MM.1S (cell line): ENCODE measurements around the gene SUMO2.

Experiments
- DNase-seq: peaks from one replicate; pipeline ENCODE4 v3.0.0-alpha.2; 2015
- H2AFZ ChIP-seq: fragments of 300-600 bp; sonication (generic); 2 replicates; pipeline ENCODE4 v1.6.0; 2016; ENCODE audit warnings: antibody characterized with exemption, low read length
- H3F3A ChIP-seq: fragments of 300-600 bp; sonication (generic); 2 replicates; pipeline ENCODE4 v1.6.1; 2016; ENCODE audit warnings: mild to moderate bottlenecking, antibody characterized with exemption, low read length, moderate library complexity, mixed read lengths; ENCODE audit not compliant: insufficient read depth
- H3K27ac ChIP-seq: fragments of 300-600 bp; sonication (generic); 2 replicates; pipeline ENCODE4 v1.5.1; 2016; ENCODE audit warnings: mild to moderate bottlenecking, low read length
- H3K27me3 ChIP-seq: fragments of 300-600 bp; sonication (generic); replicated peaks from 2 replicates; pipeline ENCODE4 v1.6.0; 2016; ENCODE audit warnings: low read length; ENCODE audit not compliant: insufficient read depth
- H3K36me3 ChIP-seq: fragments of 300-600 bp; sonication (generic); replicated peaks from 2 replicates; pipeline ENCODE4 v1.6.1; 2016; ENCODE audit warnings: mild to moderate bottlenecking, low read length, mixed read lengths; ENCODE audit not compliant: insufficient read depth
- H3K4me1 ChIP-seq: fragments of 300-600 bp; sonication (generic); 2 replicates; pipeline ENCODE4 v1.6.1; 2016; ENCODE audit warnings: low read length, mixed read lengths
- H3K4me2 ChIP-seq: fragments of 300-600 bp; sonication (generic); 2 replicates; pipeline ENCODE4 v1.6.0; 2016; ENCODE audit warnings: low read depth, low read length
- H3K4me3 ChIP-seq: fragments of 300-600 bp; sonication (generic); 2 replicates; pipeline ENCODE4 v1.5.1; 2016; ENCODE audit warnings: low read length, mixed read lengths
- H3K79me2 ChIP-seq: fragments of 300-600 bp; sonication (generic); 2 replicates; pipeline ENCODE4 v1.6.1; 2016; ENCODE audit warnings: mixed run types, low read length, mixed read lengths
- H3K9ac ChIP-seq: fragments of 300-600 bp; sonication (generic); 2 replicates; pipeline ENCODE4 v1.6.1; 2016; ENCODE audit warnings: low read length, mixed read lengths
- H3K9me2 ChIP-seq: fragments of 300-600 bp; sonication (generic); replicated peaks from 2 replicates; pipeline ENCODE4 v1.6.1; 2016; ENCODE audit warnings: mild to moderate bottlenecking, low read length, mixed read lengths; ENCODE audit not compliant: insufficient read depth
- H3K9me3 ChIP-seq: fragments of 300-600 bp; sonication (generic); replicated peaks from 2 replicates; pipeline ENCODE4 v1.6.1; 2016; ENCODE audit warnings: mild to moderate bottlenecking, low read length, mixed read lengths; ENCODE audit not compliant: insufficient read depth
- H4K20me1 ChIP-seq: fragments of 300-600 bp; sonication (generic); 2 replicates; pipeline ENCODE4 v1.6.1; 2016; ENCODE audit warnings: mild to moderate bottlenecking, low read length, moderate library complexity, mixed read lengths; ENCODE audit not compliant: insufficient read depth
- CTCF ChIP-seq: fragments of 300-600 bp; sonication (generic); IDR thresholded peaks from 2 replicates; pipeline ENCODE4 v1.5.1; 2016; ENCODE audit warnings: antibody characterized with exemption, low read length, mixed read lengths
- EZH2 ChIP-seq: fragments of 300-600 bp; sonication (generic); optimal IDR thresholded peaks from 2 replicates; pipeline ENCODE3; 2017; ENCODE audit warnings: low read depth, mild to moderate bottlenecking, antibody characterized with exemption, low read length, mixed read lengths
- EZH2phosphoT487 ChIP-seq: fragments of 300-600 bp; sonication (generic); IDR thresholded peaks from 2 replicates; pipeline ENCODE4 v1.6.1; 2018; ENCODE audit warnings: antibody characterized with exemption, low read length

SUMO2 gene

GRCh38 chr17:75194879-75195278 lies 12.1 kb upstream of the SUMO2 start:
- DNase-seq = no peak
- Histone ChIP-seq H2AFZ (no peak overlapping the region), H3K4me1 (no peaks in the 10 kb centered on the region), H3K9ac (no peak overlapping the region), H3K27me3 (no peaks in the 10 kb centered on the region), H3F3A (no peaks in the 10 kb centered on the region), H3K27ac (no peak overlapping the region), H4K20me1 (no peaks in the 10 kb centered on the region), H3K9me3 (no peaks in the 10 kb centered on the region), H3K79me2 (no peaks in the 10 kb centered on the region), H3K9me2 (no peaks in the 10 kb centered on the region), H3K36me3 (no peaks in the 10 kb centered on the region), H3K4me2 (no peak overlapping the region), H3K4me3 (no peak overlapping the region)
- TF ChIP-seq EZH2phosphoT487 = no peak
- TF ChIP-seq EZH2 = no peak
- TF ChIP-seq CTCF = no peak

GRCh38 chr17:75191584-75191983 lies 8.8 kb upstream of the SUMO2 start:
- Histone ChIP-seq H3K4me1 (0 out of 2 replicates have a peak, but pooled peaks cover 3% of the 10 kb centered on the region), H4K20me1 (no peaks in the 10 kb centered on the region), H3K9me2 (no peaks in the 10 kb centered on the region), H3K9me3 (no peaks in the 10 kb centered on the region), H2AFZ (no peak overlapping the region), H3K4me2 (no peak overlapping the region), H3K27me3 (no peaks in the 10 kb centered on the region), H3K4me3 (no peak overlapping the region), H3K36me3 (no peaks in the 10 kb centered on the region), H3K79me2 (no peaks in the 10 kb centered on the region), H3K27ac (no peak overlapping the region), H3F3A (peaks cover 4% of the 10 kb centered on the region; the same call in 1 of the 2 replicates), H3K9ac (no peak overlapping the region)
- DNase-seq = no peak
- TF ChIP-seq EZH2 (no peak), EZH2phosphoT487 (no peak), CTCF (no peak)

- Histone ChIP-seq H4K20me1 (no peaks in the 10 kb centered on the region), H3K4me1 (0 out of 2 replicates have a peak, but pooled peaks cover 3% of the 10 kb centered on the region), H3K79me2 (no peaks in the 10 kb centered on the region), H3F3A (peaks cover 4% of the 10 kb centered on the region; the same call in 1 of the 2 replicates), H2AFZ (no peak overlapping the region), H3K27ac (no peak overlapping the region; the same call in 1 of the 2 replicates), H3K9ac (no peak overlapping the region), H3K9me3 (no peaks in the 10 kb centered on the region), H3K4me3 (no peak overlapping the region), H3K4me2 (no peak overlapping the region), H3K9me2 (no peaks in the 10 kb centered on the region), H3K27me3 (no peaks in the 10 kb centered on the region), H3K36me3 (no peaks in the 10 kb centered on the region)
- no peak for DNase-seq
- TF ChIP-seq EZH2 (no peak), CTCF (no peak), EZH2phosphoT487 (no peak)
These were observed 5.9 kb upstream of the SUMO2 start for GRCh38 chr17:75188614-75189013.
